Umbilical cord (tissue), 2 donors: ENCODE data around the gene DUOX1. TPM values are rescaled to one million over a fixed set of nuclear protein-coding genes. Genes with fewer than 3 reads are reported as not detected.

Experiments
- DNase-seq: peaks from one replicate; pipeline ENCODE4 v3.0.0-alpha.2; 2015; ENCODE audit warnings: low spot score
- total RNA-seq: library from RNA; depleted of rRNA; stranded (reverse); fragments of >200 nt; gene quantifications from one replicate; pipeline ENCODE4 v1.2.3, GENCODE V29; 2014; ENCODE audit warnings: low replicate concordance; ENCODE audit not compliant: insufficient read depth

Gene DUOX1
- total RNA-seq, 1 donor from 2014 or later = 5.8 TPM

DNA sequence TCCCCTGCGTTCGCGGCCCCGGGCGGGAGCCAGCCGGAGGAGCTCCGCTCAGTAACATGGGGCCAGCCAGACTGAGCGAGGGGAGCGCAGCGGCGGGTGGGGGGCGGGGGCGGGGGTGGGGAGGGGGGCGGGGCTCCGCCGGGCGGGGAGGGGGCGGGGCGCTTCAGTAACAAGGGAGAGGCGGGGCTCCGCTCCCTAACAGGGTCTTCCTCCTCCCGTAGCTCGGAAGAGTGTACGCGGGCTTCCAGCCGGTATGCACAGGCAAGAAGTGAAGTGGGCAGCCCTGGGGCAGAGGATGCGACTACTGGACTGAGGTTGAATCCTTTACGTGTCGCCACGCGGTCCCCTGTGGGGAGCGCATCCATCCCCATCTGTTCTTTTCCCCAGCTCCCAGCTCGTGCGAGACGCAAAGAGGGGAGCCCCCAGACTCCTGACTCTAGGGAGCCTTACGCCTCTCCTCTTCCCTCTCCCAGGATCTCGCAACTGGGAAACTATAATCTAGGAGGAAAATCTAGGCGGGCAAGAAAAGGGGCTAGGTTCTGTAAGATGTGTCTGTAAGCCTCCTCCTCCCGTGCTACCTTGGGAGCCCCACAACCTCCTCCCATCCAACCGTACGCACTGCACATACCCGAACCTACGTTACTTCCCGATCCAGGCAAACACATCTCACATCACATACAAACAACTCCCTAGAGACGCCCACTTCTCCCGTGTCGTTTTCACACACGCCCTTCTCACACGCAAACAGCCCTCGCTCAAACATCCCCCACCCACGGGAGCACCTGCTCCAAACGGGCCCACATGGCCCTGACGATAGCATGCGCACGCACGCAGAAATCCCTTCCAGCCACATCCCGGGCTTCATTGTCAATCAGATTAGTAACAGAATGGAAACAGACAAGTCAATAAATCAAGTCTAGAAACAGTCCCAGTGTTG, 58.4 kb downstream of the DUOX1 start, which contains the start of gene SHF:
Gene SHF (minus strand): TSS at position 73 of the 937 bp plus-strand sequence. CDS start 15 bp downstream, at position 58.
- DNase-seq = peak; percentile 72

DNA sequence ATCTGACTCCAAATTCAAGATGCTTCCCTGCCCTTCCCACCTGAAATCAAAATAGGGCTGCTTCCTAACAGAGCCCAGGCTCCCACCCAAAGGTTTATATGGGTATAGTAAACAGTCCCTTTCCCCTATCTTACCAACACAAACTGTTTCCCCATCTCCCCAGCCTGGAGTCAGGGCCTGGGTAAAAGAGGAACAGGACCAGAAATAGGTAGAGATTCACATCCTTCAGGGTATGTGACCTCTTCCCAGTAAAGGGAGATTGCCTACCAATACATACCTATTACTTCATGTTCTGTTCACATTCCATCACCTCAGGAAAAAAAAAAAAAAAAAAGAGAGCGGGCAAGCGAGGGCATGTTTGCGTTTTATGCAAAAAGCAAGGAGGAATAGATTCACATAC, 67.7 kb downstream of the DUOX1 start:
- DNase-seq = peak; percentile 14

DNA sequence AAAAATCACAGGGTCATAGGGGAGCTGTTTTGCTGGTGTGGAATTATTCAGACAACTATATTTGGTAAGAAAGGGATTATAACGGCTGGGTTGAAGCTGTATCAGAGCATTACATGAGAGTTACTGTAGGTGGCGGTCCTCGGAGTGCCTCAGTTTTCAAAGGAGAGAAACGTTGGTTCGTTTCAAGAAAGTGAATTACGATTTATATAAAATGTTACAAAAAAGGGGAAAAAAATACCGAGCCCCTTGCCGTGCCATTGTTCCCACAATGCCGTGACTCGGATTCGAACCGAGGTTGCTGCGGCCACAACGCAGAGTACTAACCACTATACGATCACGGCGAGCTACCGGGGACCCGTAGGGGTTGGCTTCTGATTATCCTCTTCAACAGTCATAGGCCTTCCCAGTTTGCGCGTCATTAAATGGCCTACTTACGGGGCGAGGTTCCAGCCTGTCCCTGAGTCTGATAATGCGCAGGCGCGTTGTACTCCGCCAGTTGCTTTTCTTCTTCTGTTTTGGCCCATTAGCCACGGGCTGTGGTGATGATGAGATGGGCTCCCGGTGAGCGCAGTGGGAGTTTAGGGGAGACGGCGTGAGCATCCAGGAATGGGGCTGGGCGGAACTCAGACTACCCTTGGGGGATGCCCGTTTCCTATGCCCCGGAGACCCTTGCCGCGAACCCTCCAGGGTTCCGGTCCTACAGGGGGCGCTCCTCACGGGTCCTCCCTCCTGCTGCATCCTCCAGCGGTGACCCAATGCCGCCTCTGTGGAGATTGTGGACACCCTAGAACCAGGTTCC, 68.7 kb downstream of the DUOX1 start:
- peak; percentile 99 for DNase-seq

DNA sequence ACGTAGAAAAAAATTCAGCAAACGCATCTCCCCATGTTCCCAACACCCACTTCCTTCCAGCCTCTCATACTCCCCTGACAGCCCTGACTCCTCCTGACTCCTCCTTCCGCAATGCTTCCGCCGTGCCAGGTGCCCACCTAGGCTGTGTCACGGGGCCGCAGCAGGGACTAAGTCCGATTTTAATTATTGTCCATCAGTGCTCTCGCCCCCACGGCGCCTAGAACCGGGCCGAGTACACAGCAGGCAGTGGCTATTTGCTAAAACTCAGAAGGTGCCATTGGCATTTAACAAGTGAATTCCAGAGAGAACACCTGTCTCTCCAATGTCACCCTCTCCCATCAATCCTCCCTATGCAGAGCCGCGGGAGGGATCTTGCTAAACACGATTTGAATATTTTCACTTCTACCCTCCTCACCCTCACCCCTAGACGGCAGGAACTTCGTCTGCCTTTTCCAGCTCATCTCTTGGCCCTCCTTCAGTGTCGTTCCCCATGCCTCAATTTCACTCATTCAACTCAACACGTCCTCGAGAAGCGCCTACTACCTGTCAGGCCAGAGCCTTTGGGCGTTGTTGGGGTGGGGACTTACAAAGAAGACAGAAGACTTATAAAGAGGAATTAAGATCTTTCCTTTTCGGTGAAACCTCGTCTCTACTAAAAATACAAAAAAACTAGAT, 69.5 kb downstream of the DUOX1 start:
- peak; percentile 56 for DNase-seq

DNA sequence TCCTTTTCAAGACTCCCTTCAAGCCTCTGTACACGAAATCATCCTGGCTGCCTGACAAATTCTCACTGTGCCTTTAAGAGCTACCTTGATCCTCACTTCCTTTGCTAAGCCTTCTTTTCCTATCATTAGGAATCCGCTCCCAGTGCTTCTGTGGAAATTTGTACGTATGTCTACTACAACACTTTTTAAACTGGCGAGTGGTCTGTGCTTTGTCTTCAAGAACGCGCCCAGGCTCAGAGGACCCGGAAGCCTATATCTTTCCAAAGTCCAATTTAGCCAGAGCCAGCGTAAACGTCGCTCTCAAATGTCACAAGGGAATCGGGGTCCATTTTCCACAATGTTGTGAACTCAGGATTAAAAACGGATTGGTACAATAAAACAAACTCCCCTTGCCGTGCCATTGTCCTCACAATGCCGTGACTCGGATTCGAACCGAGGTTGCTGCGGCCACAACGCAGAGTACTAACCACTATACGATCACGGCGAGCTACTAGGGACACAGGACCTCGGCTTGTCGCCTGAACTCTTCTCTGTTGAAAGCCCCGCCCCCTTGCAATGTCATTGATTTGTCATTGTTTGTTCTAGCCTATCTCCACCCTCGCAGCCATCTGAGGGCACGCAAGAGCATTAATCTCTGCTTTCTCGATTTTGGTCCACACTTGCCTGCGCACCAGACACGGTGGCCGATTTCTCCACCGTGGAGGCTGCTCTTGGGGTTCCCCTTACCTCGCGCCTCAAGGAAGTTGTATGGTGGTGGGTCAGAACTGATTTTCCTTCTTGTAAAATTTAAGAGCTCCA, 70.4 kb downstream of the DUOX1 start:
- peak; percentile 95 for DNase-seq

DNA sequence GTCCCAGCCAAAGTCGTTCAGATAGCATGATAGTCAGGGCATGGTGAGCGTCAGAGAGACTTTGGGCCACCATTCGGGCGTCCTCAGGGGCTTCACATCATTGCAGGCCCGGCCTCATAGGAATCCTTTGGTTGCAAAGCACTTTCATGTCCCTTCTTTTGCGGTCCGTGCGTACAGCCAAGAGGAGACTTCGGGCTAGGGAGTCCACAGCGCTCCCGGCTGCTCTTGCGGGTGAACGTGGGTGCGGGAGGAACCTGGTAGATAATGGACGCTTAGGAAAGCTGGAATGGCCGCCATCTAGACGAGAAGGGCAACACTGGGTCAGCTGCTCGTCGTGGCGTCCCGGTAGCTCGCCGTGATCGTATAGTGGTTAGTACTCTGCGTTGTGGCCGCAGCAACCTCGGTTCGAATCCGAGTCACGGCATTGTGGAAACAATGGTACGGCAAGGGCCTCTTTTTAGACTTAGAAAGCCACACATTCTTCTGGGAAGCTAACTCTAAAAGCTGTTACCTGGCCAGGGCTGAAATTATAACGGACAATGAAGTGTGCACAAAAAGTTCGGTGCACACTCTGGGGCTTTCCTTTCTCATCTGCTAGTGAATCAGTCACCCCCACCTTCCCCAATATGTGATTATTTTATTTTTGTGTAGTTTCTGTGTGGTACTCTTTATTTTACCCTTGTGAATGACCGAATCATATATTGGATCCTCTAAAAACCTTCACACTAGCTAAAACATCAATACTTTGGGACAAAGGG, 71.2 kb downstream of the DUOX1 start:
- peak; percentile 86 for DNase-seq

DNA sequence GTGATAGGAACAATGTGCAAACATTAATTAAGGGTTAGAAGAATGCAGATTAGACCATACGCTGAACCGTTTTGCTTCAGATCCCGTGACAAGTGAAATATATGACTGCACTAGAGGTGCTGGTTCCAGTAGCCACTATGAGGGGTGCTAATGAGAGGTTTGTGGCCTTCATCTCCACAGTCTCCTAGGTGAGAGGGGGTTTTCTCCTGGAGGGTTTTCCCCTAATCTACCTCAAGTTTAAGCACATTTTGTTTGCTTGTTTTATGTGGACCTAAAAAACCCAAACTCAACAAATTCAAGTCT, 71.7 kb downstream of the DUOX1 start:
- DNase-seq = no peak

DNA sequence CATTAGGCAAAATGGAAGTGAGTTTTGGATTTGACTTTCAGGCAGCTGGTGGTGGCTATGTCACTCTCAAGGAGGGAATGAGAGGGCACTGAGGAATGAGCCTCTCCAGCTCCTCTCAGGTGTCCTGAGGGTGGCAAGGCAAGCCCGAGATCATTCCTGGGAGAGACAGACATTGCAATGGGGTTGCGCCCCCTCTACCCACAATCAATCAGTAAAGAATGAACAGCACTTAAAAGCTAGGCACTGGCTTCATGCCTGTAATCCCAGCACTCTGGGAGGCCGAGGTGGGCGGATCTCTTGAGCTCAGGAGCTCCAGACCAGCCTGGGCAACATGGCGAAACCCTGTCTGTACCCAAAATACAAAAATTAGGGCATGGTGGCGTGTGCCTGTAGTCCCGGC, 72.1 kb downstream of the DUOX1 start:
- no peak for DNase-seq

DNA sequence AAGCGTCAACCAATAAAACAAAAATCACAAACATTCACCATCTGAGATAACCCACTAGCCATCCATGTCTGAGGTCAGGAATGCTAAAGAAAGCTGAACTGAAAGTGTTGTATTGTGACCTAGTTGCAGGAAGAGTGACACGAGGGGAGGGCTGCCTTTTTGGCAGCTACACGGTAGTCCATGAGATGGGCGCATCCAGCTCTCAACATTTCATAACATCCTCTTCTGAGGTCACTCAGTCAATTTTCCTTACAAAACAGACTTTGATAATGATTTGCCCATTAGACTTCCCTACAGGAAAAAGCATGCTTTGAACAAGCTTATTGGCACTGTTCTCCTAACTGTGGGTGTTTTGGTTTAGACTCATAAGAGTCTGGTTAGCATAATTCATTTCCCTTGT, 73.4 kb downstream of the DUOX1 start:
- peak; percentile 18 for DNase-seq

DNA sequence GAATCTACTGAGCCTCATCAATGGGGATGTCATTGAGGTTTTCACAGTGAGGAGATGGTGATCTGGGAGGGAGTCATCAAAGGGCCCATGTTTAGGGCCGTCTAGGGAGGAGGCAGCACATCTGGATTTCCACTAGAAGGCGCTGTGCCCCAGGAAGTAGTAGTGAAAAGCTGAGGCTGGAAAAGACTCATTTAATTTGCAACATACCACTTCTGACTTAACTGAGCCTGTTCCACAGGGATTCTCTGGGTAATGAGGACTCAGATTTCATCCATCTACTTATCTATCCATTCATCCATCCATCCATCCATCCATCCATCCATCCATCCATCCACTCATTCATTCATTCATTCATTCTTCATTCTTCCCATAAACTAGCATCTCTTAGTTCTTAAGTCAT, 75.4 kb downstream of the DUOX1 start:
- DNase-seq = peak; percentile 53

DNA sequence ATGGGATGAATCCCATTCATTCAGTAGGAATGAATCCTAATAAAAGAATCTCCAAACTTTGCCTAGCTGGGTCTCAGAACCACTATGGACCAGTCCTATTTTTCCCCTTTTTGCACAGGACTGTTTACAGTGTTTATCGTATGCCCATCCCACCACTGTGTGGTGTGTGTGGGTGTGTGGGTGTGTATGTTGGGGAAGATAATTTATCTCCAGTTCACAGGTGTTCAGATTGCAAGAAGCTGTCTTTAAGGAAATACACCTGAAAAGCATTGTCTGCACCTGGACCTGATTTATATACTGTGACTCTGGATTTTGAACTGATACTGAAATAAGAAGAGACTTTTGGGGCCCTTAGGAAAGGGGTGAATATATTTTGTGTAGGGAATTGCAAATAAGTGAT, 82.7 kb downstream of the DUOX1 start:
- no peak for DNase-seq

Other genes starting within 250 kb of the DUOX1 start
- gene TERB2, start 173.3 kb upstream of the DUOX1 start, total RNA-seq = 2.6 TPM
- gene SORD, start 106.8 kb upstream of the DUOX1 start, total RNA-seq = 9.4 TPM
- gene DUOX2, start 15.8 kb upstream of the DUOX1 start, total RNA-seq = 1.2 TPM
- 3.9 TPM for gene DUOXA2, start 15.7 kb upstream of the DUOX1 start, total RNA-seq
- gene DUOXA1, start 115 bp upstream of the DUOX1 start, total RNA-seq = 3.1 TPM
- gene SHF, start 58.0 kb downstream of the DUOX1 start, total RNA-seq = 24.1 TPM
- gene SLC28A2, start 122.2 kb downstream of the DUOX1 start, total RNA-seq = not detected
- gene GATM, start 248.6 kb downstream of the DUOX1 start, total RNA-seq = 251 TPM